ENCODE data around the gene CEP112. TPM values are rescaled to one million over a fixed set of nuclear protein-coding genes. Genes with fewer than 3 reads are reported as not detected.

Gene CEP112
- total RNA-seq, 1 experiment from 2014 or later: 2.0 TPM

GRCh38 chr17:65985571-65985970 is 206.4 kb downstream of the CEP112 start:
- H3K27me3 ChIP-seq (ENCODE audit: control insufficient read depth, insufficient read depth, low read length): no peaks in the 10 kb centered on the region
- no peak for DNase-seq
- H3K4me3 ChIP-seq (ENCODE audit: insufficient read depth, low read depth, low read length): no peak overlapping the region
- H3K36me3 ChIP-seq (replicated peaks; ENCODE audit: control insufficient read depth, insufficient read depth, low read length): no peaks in the 10 kb centered on the region

DNA sequence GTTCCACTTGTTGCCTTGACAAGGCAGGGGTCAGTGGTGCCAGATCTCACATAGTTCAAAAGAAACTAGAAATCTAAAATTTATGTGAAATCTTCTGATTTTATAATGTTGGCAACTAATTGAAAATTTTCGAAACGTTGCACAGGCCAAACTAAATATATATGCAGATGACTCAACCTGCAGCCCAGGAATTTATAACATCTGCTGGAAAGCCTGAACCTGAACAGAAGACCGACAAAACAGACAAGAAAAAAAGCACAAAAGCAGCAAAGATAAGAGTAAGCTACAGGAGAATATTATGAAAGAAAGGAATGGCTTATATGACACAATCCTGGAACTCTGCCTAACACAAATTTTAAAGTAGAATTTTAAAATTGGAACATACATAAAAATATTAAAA is 207.6 kb downstream of the CEP112 start:
- no peak for DNase-seq
- Histone ChIP-seq H3K4me3 (ENCODE audit: insufficient read depth, low read depth, low read length) (no peak overlapping the region), H3K36me3 (replicated peaks; ENCODE audit: control insufficient read depth, insufficient read depth, low read length) (no peaks in the 10 kb centered on the region), H3K27me3 (ENCODE audit: control insufficient read depth, insufficient read depth, low read length) (no peaks in the 10 kb centered on the region)

GRCh38 chr17:65978871-65979270 is 213.1 kb downstream of the CEP112 start:
- DNase-seq: no peak
- H3K27me3 ChIP-seq (ENCODE audit: control insufficient read depth, insufficient read depth, low read length): no peaks in the 10 kb centered on the region
- no peak overlapping the region for H3K4me3 ChIP-seq (ENCODE audit: insufficient read depth, low read depth, low read length)
- no peaks in the 10 kb centered on the region for H3K36me3 ChIP-seq (replicated peaks; ENCODE audit: control insufficient read depth, insufficient read depth, low read length)

DNA sequence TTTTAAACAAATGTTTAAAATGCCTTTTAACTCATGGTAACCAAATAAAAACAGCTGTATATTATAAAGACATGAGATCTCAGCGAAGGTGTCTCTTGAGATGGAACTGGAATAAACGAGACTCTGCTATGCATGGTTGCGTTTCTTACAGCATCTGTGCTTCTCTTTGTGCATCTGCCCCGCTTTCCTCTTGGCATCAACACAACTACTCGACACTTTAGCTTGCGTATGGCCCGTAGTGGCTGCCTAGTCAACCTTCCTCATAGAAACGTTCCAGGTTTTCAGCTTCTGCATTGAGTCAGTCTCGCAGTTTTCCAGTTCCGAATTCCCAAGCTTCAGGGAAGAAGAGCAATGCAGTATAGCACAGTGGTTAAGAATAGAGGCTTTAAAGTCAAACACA is 214.9 kb downstream of the CEP112 start:
- Histone ChIP-seq H3K27me3 (ENCODE audit: control insufficient read depth, insufficient read depth, low read length) (no peaks in the 10 kb centered on the region), H3K4me3 (ENCODE audit: insufficient read depth, low read depth, low read length) (no peak overlapping the region), H3K36me3 (replicated peaks; ENCODE audit: control insufficient read depth, insufficient read depth, low read length) (no peaks in the 10 kb centered on the region)
- DNase-seq: no peak

DNA sequence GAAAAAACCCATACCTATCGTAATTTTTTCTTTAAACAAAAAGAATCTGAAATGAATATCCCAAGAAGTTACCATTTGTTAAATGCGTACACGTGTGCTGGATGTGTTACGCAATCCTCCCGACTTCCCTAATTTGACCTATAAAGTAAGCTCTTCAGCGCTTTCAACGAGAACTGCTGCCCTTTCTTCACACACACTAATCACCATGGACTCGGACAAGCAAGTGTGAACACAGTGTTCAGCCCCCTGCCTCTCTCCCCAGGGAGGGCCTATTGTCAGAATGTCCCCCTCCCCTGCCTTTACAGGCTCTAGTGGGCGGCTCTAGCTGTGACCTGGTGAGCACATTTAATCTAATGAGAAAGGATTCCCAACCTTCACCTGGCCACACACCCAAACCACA is 216.1 kb downstream of the CEP112 start:
- no peak overlapping the region for H3K4me3 ChIP-seq (ENCODE audit: insufficient read depth, low read depth, low read length)
- DNase-seq: no peak
- no peaks in the 10 kb centered on the region for H3K27me3 ChIP-seq (ENCODE audit: control insufficient read depth, insufficient read depth, low read length)
- no peaks in the 10 kb centered on the region for H3K36me3 ChIP-seq (replicated peaks; ENCODE audit: control insufficient read depth, insufficient read depth, low read length)

- Histone ChIP-seq H3K4me3 (ENCODE audit: insufficient read depth, low read depth, low read length) (no peak overlapping the region), H3K27me3 (ENCODE audit: control insufficient read depth, insufficient read depth, low read length) (no peaks in the 10 kb centered on the region), H3K36me3 (replicated peaks; ENCODE audit: control insufficient read depth, insufficient read depth, low read length) (no peaks in the 10 kb centered on the region)
- no peak for DNase-seq
Measured at GRCh38 chr17:65973237-65973636, 218.7 kb downstream of the CEP112 start.

- Histone ChIP-seq H3K27me3 (ENCODE audit: control insufficient read depth, insufficient read depth, low read length) (no peaks in the 10 kb centered on the region), H3K36me3 (replicated peaks; ENCODE audit: control insufficient read depth, insufficient read depth, low read length) (no peaks in the 10 kb centered on the region), H3K4me3 (ENCODE audit: insufficient read depth, low read depth, low read length) (no peak overlapping the region)
- DNase-seq: no peak
Measured at GRCh38 chr17:65967372-65967771, 224.6 kb downstream of the CEP112 start.

DNA sequence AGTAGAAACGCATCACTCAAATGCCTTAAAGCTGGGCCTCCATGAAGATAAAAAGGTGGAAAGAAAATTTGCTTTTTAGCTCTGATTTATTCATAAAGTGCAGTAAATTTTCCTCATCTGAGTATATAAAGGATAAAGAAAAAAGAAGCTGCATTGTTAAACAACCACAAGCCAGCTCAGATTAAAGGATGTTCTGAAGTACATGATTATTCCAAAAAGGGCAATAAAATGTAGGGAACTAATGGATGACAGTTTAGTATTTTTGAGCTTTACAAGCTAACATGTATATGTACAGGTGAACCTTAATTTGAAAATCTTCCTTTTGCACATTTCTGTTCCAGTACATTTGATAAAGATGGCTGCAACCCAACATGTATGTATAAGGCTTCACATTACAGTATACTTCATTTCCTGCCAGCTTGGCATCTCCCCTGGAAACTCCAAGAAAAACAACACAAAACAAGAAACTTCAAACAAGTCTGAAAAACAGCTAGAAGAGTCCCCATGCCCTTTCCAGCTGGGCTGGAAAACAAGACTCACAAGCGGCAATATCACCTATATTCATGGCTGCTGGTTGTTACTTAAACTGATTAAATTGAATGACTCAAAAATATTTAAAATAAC is 225.7 kb downstream of the CEP112 start:
- no peak overlapping the region for H3K4me3 ChIP-seq (ENCODE audit: insufficient read depth, low read depth, low read length)
- DNase-seq: no peak

GRCh38 chr17:65963179-65963578 is 228.8 kb downstream of the CEP112 start:
- no peaks in the 10 kb centered on the region for H3K36me3 ChIP-seq (replicated peaks; ENCODE audit: control insufficient read depth, insufficient read depth, low read length)
- no peak for DNase-seq
- no peak overlapping the region for H3K4me3 ChIP-seq (ENCODE audit: insufficient read depth, low read depth, low read length)
- H3K27me3 ChIP-seq (ENCODE audit: control insufficient read depth, insufficient read depth, low read length): no peaks in the 10 kb centered on the region

More for the DNA sequence above, 225.7 kb downstream of the CEP112 start:
- Histone ChIP-seq H3K36me3 (replicated peaks; ENCODE audit: control insufficient read depth, insufficient read depth, low read length) (no peaks in the 10 kb centered on the region), H3K27me3 (ENCODE audit: control insufficient read depth, insufficient read depth, low read length) (no peaks in the 10 kb centered on the region)

- no peaks in the 10 kb centered on the region for H3K36me3 ChIP-seq (replicated peaks; ENCODE audit: control insufficient read depth, insufficient read depth, low read length)
- no peak overlapping the region for H3K4me3 ChIP-seq (ENCODE audit: insufficient read depth, low read depth, low read length)
- H3K27me3 ChIP-seq (ENCODE audit: control insufficient read depth, insufficient read depth, low read length): no peaks in the 10 kb centered on the region
- DNase-seq: no peak
Measured at GRCh38 chr17:65959630-65960029, 232.3 kb downstream of the CEP112 start.

DNA sequence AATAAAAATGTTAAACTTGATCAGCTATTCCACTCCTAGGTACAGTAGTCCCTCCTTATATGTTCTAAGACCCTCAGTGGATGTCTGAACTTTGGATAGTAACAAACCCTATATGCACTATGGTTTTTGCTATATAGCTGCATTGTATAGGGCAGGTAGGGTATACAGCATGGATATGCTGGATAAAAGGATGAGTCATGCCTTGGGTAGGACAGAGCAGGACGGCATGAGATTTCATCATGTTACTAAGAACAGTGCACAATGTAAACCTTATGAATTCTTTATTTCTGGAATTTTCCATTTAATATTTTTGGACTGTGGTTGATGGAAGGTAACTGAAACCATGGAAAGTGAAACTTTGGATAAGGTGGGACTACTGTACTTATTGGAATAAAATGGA is 235.1 kb downstream of the CEP112 start:
- no peaks in the 10 kb centered on the region for H3K27me3 ChIP-seq (ENCODE audit: control insufficient read depth, insufficient read depth, low read length)
- H3K4me3 ChIP-seq (ENCODE audit: insufficient read depth, low read depth, low read length): no peak overlapping the region
- DNase-seq: no peak
- H3K36me3 ChIP-seq (replicated peaks; ENCODE audit: control insufficient read depth, insufficient read depth, low read length): no peaks in the 10 kb centered on the region

GRCh38 chr17:65954148-65954449 is 237.8 kb downstream of the CEP112 start:
- no peaks in the 10 kb centered on the region for H3K36me3 ChIP-seq (replicated peaks; ENCODE audit: control insufficient read depth, insufficient read depth, low read length)
- no peak for DNase-seq
- H3K4me3 ChIP-seq (ENCODE audit: insufficient read depth, low read depth, low read length): no peak overlapping the region
- no peaks in the 10 kb centered on the region for H3K27me3 ChIP-seq (ENCODE audit: control insufficient read depth, insufficient read depth, low read length)

- DNase-seq: no peak
- Histone ChIP-seq H3K27me3 (ENCODE audit: control insufficient read depth, insufficient read depth, low read length) (no peaks in the 10 kb centered on the region), H3K4me3 (ENCODE audit: insufficient read depth, low read depth, low read length) (no peak overlapping the region), H3K36me3 (replicated peaks; ENCODE audit: control insufficient read depth, insufficient read depth, low read length) (no peaks in the 10 kb centered on the region)
Measured at GRCh38 chr17:65953316-65954147, 238.4 kb downstream of the CEP112 start.

- DNase-seq: no peak
- Histone ChIP-seq H3K4me3 (ENCODE audit: insufficient read depth, low read depth, low read length) (no peak overlapping the region), H3K36me3 (replicated peaks; ENCODE audit: control insufficient read depth, insufficient read depth, low read length) (no peaks in the 10 kb centered on the region), H3K27me3 (ENCODE audit: control insufficient read depth, insufficient read depth, low read length) (no peaks in the 10 kb centered on the region)
Measured at GRCh38 chr17:65952586-65952985, 239.3 kb downstream of the CEP112 start.

DNA sequence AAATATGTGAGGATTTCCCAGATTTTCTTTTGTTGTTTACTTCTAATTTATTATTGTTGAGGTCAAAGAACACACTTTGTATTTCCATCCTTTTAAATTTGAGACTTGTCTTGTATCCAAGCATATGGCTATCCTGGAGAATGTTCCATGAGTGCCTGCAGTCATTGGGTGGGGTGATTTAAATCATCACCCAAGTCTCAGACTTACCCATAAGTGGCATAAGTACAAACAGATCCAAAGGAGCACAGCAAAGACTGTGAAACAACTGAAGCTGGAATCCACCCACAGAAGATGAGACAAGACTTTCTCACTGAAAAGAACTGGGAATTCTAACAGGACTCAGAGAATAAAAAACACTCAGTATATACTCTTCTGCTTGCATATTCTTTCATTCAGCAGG is 239.9 kb downstream of the CEP112 start:
- Histone ChIP-seq H3K4me3 (ENCODE audit: insufficient read depth, low read depth, low read length) (no peak overlapping the region), H3K36me3 (replicated peaks; ENCODE audit: control insufficient read depth, insufficient read depth, low read length) (no peaks in the 10 kb centered on the region), H3K27me3 (ENCODE audit: control insufficient read depth, insufficient read depth, low read length) (no peaks in the 10 kb centered on the region)
- DNase-seq: no peak

All from H7 (cell line).